Ectodermal cell (in vitro differentiated cells): ENCODE data around the gene GCC2. TPM values are rescaled to one million over a fixed set of nuclear protein-coding genes. Genes with fewer than 3 reads are reported as not detected.

ENCODE experiments used
- H3K27ac ChIP-seq: 2 replicates; pipeline ENCODE4 v1.7.0; 2013; ENCODE audit warnings: mild to moderate bottlenecking, low read depth, low read length; ENCODE audit not compliant: insufficient read depth, poor library complexity, severe bottlenecking
- H3K27me3 ChIP-seq: 2 replicates; pipeline ENCODE4 v1.7.0; 2013; ENCODE audit warnings: mild to moderate bottlenecking, low read length; ENCODE audit not compliant: insufficient read depth, control insufficient read depth, poor library complexity, severe bottlenecking
- H3K36me3 ChIP-seq: one replicate; pipeline ENCODE4 v1.7.0; 2013; ENCODE audit warnings: low read length; ENCODE audit not compliant: control insufficient read depth, insufficient read depth
- H3K4me1 ChIP-seq: one replicate; pipeline ENCODE4 v1.7.0; 2013; ENCODE audit warnings: low read length; ENCODE audit not compliant: control insufficient read depth, insufficient read depth
- H3K4me3 ChIP-seq: 2 replicates; pipeline ENCODE4 v1.7.0; 2013; ENCODE audit warnings: low read depth, low read length, control low read depth; ENCODE audit not compliant: insufficient read depth
- H3K9me3 ChIP-seq: 2 replicates; pipeline ENCODE4 v1.7.0; 2013; ENCODE audit warnings: mild to moderate bottlenecking, low read length, moderate library complexity; ENCODE audit not compliant: control insufficient read depth
- whole genome bisulfite sequencing, 2 experiments: methylation state at CpG; one replicate each; pipeline ENCODE4 v1.1.7; 2013; ENCODE audit warnings: missing lambda C conversion rate in 2 of 2; 5-methylcytosine and 5-hydroxymethylcytosine counted together
- polyA plus RNA-seq, 4 experiments: library from polyadenylated mRNA; stranded (reverse); fragments of 50-300 nt; gene quantifications; one replicate each; pipeline ENCODE4 v1.2.3, GENCODE V29; 2013

GCC2 gene, protein sequence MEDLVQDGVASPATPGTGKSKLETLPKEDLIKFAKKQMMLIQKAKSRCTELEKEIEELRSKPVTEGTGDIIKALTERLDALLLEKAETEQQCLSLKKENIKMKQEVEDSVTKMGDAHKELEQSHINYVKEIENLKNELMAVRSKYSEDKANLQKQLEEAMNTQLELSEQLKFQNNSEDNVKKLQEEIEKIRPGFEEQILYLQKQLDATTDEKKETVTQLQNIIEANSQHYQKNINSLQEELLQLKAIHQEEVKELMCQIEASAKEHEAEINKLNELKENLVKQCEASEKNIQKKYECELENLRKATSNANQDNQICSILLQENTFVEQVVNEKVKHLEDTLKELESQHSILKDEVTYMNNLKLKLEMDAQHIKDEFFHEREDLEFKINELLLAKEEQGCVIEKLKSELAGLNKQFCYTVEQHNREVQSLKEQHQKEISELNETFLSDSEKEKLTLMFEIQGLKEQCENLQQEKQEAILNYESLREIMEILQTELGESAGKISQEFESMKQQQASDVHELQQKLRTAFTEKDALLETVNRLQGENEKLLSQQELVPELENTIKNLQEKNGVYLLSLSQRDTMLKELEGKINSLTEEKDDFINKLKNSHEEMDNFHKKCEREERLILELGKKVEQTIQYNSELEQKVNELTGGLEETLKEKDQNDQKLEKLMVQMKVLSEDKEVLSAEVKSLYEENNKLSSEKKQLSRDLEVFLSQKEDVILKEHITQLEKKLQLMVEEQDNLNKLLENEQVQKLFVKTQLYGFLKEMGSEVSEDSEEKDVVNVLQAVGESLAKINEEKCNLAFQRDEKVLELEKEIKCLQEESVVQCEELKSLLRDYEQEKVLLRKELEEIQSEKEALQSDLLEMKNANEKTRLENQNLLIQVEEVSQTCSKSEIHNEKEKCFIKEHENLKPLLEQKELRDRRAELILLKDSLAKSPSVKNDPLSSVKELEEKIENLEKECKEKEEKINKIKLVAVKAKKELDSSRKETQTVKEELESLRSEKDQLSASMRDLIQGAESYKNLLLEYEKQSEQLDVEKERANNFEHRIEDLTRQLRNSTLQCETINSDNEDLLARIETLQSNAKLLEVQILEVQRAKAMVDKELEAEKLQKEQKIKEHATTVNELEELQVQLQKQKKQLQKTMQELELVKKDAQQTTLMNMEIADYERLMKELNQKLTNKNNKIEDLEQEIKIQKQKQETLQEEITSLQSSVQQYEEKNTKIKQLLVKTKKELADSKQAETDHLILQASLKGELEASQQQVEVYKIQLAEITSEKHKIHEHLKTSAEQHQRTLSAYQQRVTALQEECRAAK (N-terminal part only)
- 36.8 TPM for polyA plus RNA-seq (2013, experiment 1 of 4)
- 40.5 TPM for polyA plus RNA-seq (2013, experiment 2 of 4)
- 27.6 TPM for polyA plus RNA-seq (2013, experiment 3 of 4)
- 32.1 TPM for polyA plus RNA-seq (2013, experiment 4 of 4)

DNA sequence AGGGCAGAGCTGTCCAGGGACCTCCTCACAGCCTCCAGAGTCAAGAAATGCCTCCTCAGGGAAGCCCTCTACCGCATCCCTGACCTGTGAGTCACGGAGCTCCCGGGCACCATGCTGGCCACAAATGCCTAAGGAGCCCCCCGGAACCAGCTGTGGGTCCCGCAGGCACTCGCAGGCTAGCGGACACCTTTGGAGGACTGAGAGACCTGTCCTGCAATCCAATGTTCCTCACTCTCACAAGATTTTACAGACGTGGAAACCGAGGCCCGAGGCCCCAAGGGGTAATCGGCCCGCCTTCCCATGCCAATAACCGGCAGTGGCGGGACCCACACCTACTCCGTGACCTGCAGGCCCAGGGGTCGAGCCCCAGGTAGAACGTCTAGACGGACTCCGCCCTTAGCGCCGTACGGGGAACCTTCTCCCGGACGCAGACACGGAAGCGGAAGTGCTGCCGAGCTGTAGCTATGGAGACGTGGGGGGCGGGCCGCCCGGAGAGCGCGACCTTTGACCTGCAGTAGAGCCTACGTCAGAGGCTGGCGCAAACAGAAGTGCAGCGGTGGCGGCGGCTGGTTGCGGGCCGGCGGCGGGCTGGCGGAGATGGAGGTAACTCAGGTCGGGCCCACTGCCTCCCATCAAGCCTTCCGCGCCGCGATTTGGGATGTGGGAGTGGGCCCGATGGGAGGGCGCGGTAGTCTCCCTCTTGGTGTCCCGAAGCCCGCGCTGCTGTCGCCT is at the start of gene GCC2:
TSS of gene GCC2 (plus strand) at position 529 of the 732 bp plus-strand sequence. CDS start at position 598, 69 bp downstream.
- Histone ChIP-seq H3K4me3 (peak within 1 kb of the TSS; percentile 62), H3K27me3 (no peaks in the 10 kb centered on the region), H3K4me1 (peaks cover 6% of the 10 kb centered on the region), H3K36me3 (peaks cover 11% of the 10 kb centered on the region), H3K9me3 (no peaks in the 10 kb centered on the region), H3K27ac (peak within 1 kb of the TSS; percentile 77)
- 0 to 1% methylated on average over 55 of the region's 55 CpGs for WGBS, 2 experiments

DNA sequence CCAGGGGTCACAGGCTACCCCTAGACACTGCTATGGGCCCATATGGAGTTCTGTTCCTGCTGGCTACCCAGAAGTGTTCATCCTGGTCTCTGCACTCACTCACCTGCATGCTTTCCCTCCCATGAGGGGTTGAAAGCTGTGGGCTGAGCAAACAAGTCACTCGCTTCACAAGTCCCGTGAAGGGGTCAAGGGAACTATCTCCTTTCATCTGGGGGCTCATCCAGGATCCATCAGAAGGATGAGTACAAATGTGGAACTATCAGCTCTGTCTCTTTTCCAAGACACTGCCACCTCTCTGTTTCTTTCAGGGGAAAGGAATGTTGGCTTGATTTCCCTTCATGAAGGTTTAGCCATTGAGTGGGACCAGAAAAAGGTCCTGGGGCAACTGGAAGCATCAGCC is 49.5 kb upstream of the GCC2 start:
- Histone ChIP-seq H3K9me3 (peaks cover 5% of the 10 kb centered on the region), H3K27ac (no peak overlapping the region), H3K4me3 (no peak overlapping the region), H3K4me1 (no peaks in the 10 kb centered on the region), H3K36me3 (no peaks in the 10 kb centered on the region), H3K27me3 (no peaks in the 10 kb centered on the region)
- 91 to 96% methylated on average over 2 of the region's 2 CpGs for WGBS, 2 experiments

DNA sequence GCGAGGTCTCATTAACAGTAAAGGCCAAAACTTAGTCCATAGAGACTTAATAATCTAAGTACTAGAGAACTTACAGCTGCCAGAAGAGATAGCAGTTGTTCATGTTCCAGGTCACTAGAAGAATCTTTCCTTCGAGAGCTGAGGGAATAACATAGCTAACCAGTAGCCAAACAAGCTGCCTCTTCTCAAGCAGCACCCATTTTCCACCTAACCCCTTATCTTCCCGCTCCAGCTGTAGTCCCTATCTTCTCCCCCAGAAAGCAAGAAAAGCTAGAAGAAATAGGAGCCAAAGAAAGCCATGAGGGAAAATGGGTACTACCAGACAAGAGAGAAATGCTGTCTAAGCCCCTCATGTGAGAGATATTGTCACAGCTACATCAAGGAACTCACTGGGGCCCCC is 47.2 kb upstream of the GCC2 start:
- 86 to 95% methylated on average over 3 of the region's 3 CpGs for WGBS, 2 experiments
- H3K27ac ChIP-seq, result no peak overlapping the region
- H3K36me3 ChIP-seq, result no peaks in the 10 kb centered on the region
- peaks cover 5% of the 10 kb centered on the region for H3K9me3 ChIP-seq
- no peaks in the 10 kb centered on the region for H3K4me1 ChIP-seq
- no peak overlapping the region for H3K4me3 ChIP-seq
- no peaks in the 10 kb centered on the region for H3K27me3 ChIP-seq

DNA sequence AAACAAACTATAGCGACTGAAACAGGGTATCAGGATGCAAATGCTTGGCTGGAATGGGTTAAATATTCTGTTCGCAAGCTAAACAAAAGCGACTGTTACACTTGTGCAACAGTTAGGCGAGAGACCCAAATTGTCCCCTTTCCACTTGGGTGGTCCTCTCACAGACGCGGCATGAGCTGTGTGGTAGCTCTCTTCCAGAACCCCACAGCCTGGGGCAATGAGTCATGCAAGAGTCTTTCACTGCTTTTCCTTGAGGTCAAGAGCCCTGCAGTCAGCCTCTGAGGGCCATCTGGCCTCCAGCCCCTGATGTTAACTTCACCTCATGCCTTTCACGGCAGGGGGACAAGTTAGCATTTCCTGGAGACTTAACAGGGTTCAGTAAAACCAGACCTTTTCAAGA is 45.5 kb upstream of the GCC2 start:
- Histone ChIP-seq H3K9me3 (peaks cover 5% of the 10 kb centered on the region), H3K4me3 (no peak overlapping the region), H3K4me1 (no peaks in the 10 kb centered on the region), H3K27me3 (no peaks in the 10 kb centered on the region), H3K27ac (no peak overlapping the region), H3K36me3 (no peaks in the 10 kb centered on the region)
- 45 to 57% methylated on average over 7 of the region's 7 CpGs for WGBS, 2 experiments

DNA sequence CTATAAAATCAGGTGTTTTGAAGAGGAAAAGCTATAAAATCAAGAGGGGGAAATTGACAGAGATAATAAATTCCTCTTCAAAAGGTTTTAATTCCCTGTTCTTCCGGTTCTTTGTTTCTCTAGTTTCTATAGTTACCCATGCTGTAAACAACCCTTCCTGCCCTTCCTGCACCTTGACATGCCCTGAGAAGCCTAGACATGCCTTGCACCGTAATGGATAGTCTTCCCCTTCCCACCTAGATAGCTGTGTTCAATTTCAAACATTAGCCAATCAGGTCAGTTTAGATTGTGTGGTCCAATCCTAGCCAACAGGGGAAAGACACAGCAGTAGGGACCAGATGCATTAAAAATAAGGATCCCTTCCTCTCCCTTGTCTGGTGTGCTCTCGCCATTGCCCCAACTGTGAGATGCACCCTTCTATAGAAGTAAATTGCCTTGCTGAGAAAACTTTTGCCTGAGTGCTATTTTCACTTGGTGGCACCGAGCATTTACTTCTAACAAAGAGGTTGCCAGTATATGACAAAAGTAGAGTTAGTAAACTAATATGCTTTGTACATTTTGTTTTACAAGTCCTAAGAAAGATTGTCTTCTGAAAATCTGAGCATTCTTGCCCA is 44.1 kb upstream of the GCC2 start:
- Histone ChIP-seq H3K27me3 (no peaks in the 10 kb centered on the region), H3K4me1 (no peaks in the 10 kb centered on the region), H3K27ac (no peak overlapping the region), H3K4me3 (no peak overlapping the region), H3K36me3 (no peaks in the 10 kb centered on the region), H3K9me3 (peaks cover 2% of the 10 kb centered on the region)
- 96 to 98% methylated on average over 4 of the region's 4 CpGs for WGBS, 2 experiments

DNA sequence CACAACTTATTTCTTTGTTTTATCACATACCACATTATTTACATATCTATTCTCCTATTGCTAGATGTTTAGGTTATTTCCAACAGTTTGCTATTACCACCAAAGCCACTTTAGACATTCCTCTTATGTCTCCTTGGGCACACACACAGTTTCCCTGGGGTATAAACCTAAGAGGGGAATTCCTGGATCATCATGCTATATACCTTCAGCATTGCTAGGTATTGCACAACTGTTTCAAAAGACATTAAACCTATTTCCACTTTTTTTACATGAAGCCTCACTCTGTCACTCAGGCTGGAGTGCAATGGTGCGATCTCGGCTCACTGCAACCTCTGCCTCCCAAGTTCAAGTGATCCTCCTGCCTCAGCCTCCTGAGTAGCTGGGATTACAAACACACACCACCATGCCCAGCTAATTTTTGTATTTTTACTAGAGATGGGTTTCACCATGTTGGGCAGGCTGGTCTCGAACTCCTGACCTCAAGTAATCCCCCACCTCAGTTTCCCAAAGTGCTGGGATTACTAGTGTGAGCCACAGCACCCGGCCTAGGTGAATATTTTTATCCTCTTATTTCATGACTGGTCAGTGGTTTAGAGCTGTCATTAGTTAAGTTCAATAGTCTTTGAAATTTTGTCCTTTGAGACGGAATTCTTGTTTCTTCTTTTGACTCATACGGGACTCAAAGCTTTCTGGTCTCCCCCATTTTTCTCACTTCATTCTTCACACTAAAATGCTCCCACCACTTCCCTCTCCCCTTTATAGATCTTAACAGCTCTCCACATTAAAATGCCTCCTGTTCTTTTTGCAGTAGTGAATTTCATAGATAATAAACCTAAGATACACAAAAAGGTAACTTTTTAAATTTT is 40.9 kb upstream of the GCC2 start:
- Histone ChIP-seq H3K9me3 (no peaks in the 10 kb centered on the region), H3K27ac (no peak overlapping the region), H3K27me3 (no peaks in the 10 kb centered on the region), H3K4me1 (no peaks in the 10 kb centered on the region), H3K36me3 (no peaks in the 10 kb centered on the region), H3K4me3 (no peak overlapping the region)
- WGBS, 2 experiments, result 93 to 95% methylated on average over 6 of the region's 6 CpGs

DNA sequence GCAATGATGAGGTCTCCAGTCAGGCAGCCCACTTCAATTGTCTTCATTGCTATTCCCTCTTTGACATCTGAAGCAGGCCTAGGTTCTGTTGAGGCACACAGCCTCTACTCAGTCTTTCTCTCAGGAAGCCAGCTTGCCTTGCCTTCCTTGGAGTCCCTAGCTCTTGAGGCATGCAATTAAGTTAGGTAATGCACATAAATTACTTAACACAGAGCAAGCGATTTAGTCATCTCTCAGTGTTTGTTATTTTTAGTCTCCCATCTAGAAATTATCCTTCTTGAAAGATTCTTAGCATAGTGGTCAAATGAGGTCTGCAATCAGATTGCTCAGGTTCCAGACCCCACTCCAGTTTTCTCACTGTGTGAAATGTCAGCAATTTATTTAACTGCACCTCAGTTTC is 39.2 kb upstream of the GCC2 start:
- no peaks in the 10 kb centered on the region for H3K4me1 ChIP-seq
- 94 to 100% methylated on average over 1 of the region's 1 CpG for WGBS, 2 experiments
- H3K9me3 ChIP-seq, result no peaks in the 10 kb centered on the region
- no peak overlapping the region for H3K27ac ChIP-seq
- H3K4me3 ChIP-seq, result no peak overlapping the region
- H3K27me3 ChIP-seq, result no peaks in the 10 kb centered on the region
- no peaks in the 10 kb centered on the region for H3K36me3 ChIP-seq

DNA sequence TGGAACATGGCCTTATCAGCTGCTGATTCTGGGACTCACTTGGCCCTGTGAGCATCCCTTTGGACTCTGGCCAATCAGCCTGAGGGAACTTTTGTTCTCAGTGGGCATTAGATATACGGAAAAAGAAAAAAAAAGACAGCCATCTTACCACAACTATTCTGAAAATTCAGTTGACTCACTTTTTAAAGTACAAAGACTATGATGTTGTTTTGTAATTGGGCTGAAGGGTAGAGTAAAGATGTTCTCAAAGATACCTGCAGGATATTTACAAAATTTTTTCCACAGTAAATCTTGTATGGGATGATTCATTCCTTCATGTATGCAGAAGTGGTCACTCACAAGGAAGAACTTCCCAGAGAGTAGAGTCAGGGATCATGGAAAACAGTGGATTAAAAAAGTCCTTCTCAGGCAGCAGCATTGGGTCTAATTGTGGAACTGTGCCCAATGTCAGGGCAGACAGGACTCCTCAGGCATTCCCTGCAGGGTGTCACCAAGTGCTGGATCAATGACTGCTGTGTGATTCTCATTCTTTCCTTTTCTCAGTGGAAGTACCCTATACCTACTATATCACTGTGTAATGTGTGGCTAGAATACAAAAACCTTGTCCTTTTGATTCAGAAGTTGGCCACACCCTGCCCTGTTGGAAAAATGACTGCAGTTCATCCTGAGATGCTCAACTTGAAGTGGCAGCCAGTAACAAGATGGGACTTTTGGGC is 35.9 kb upstream of the GCC2 start:
- no peak overlapping the region for H3K27ac ChIP-seq
- WGBS, 2 experiments, result no CpG with 5 or more reads among the region's 1 CpG

More for the DNA sequence above, 35.9 kb upstream of the GCC2 start:
- no peaks in the 10 kb centered on the region for H3K9me3 ChIP-seq
- H3K27me3 ChIP-seq, result no peaks in the 10 kb centered on the region
- H3K36me3 ChIP-seq, result no peaks in the 10 kb centered on the region
- H3K4me3 ChIP-seq, result no peak overlapping the region
- H3K4me1 ChIP-seq, result no peaks in the 10 kb centered on the region
